ENCODE data around the gene FZD7. TPM values are rescaled to one million over a fixed set of nuclear protein-coding genes. Genes with fewer than 3 reads are reported as not detected.

Gene FZD7
- total and polyA plus RNA-seq, 9 of the 15 experiments (the other 6 are each of a cell fraction or from before 2014, with no cell fraction given): 0.11 to 2.4 (median 0.69) TPM

DNA sequence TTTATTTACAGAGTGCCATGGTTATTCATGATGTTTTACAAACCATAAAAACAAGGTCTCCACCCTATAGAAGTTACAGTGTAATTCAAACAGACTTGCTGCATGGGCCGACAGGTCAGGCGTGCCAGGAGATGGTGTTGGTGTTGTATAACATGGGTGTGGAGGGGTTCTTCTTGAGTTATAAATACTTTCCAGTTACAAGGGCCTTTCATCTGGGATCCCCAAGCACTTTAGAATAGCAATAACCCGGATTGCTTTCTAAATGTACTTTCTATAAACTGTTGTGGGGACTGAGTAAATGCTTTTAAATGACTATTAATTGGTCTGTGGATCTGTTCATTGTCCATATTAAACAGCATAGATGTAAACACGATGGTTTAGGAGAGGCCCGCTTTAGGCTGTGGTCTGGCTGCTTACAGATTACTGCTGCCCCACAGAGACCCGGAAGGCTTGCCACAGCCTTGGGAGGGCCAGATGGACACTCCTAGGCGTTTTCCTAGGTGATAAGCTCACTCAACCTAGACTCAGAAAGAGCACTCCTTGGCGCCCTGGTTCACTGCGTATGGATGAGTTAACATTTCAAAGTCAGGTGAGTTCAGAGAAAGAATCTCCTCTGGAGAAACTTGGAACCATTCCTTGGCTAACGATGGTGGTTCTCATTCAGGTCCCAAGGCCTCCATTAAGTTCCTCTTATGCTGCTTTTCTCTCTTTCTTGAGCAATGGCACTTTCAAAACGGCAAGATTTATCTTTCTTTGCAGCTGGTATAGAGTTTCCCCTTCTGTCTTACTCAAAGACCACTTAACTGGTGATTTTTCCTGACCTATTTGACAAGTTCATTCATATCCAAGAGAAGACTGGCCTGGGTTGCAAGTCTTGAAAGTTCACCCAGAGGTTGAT is 35.8 kb downstream of the FZD7 start (continued):
- TF ChIP-seq, protein P1, sequence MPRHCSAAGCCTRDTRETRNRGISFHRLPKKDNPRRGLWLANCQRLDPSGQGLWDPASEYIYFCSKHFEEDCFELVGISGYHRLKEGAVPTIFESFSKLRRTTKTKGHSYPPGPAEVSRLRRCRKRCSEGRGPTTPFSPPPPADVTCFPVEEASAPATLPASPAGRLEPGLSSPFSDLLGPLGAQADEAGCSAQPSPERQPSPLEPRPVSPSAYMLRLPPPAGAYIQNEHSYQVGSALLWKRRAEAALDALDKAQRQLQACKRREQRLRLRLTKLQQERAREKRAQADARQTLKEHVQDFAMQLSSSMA (CRISPR knock-in tag; IDR thresholded peaks at IDR 0.05): no peak
- no peak for TF ChIP-seq ZFP36 (IDR thresholded peaks at IDR 0.05; ENCODE audit: low read depth, low read length, partially characterized antibody)
- TF ChIP-seq MBD2 (IDR thresholded peaks at IDR 0.05; ENCODE audit: borderline replicate concordance, low read depth): no peak
- TF ChIP-seq PURB (CRISPR knock-in tag; IDR thresholded peaks at IDR 0.05; ENCODE audit: low read depth): no peak
- no peak for TF ChIP-seq ZKSCAN8 (CRISPR knock-in tag; IDR thresholded peaks at IDR 0.05)
- TF ChIP-seq ZNF766 (CRISPR knock-in tag; conservative IDR thresholded peaks at IDR 0.05): no peak
- peak in 1 of 2 experiments; percentile 48; a peak in 1 of 4 replicates for TF ChIP-seq RCOR1 (IDR thresholded peaks at IDR 0.05; ENCODE audit: borderline replicate concordance in 1 of 2, low read depth in 2 of 2, low read length in 2 of 2)
- TF ChIP-seq SRSF1 (IDR thresholded peaks at IDR 0.05; ENCODE audit: low read depth, low read length): no peak
- TF ChIP-seq NCOR1 (IDR thresholded peaks at IDR 0.05): peak; percentile 66

DNA sequence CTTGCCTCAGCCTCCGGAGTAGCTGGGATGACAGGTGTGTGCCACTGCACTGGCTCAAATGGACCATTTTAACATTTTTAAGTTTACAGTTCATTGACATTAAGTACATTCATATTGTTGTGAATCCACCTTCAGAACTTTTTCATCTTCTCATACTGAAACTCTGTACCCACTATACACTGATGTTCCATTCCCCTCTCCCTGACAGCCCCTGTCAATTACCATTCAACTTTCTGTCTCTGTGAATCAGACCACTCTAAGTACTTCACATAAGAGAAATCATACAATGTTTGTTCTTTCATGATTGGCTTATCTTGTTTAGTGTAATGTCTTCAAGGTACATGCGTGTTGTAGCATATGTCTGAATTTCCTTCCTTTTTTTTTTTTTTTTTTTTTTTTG is 37.5 kb downstream of the FZD7 start:
- no peak for DNase-seq (ENCODE audit: extremely low read depth in 1 of 4, low spot score in 3 of 4)
- no peak overlapping the region for H3K9ac ChIP-seq (ENCODE audit: insufficient read depth in 1 of 2, low read depth in 2 of 2, low read length in 2 of 2)
- intact Hi-C loops (cut with micrococcal nuclease) (no loop called here), in situ Hi-C loops (cut with MboI) (no loop called here)
- POLR2A ChIA-PET: no interaction called here
- no peaks in the 10 kb centered on the region for H3K36me3 ChIP-seq (ENCODE audit: control insufficient read depth, insufficient read depth, low read length)
- no peaks in the 10 kb centered on the region; a peak in 1 of 5 replicates for H3K27me3 ChIP-seq (ENCODE audit: control insufficient read depth in 2 of 2, insufficient read depth in 2 of 2, low read length in 2 of 2)
- H3K79me2 ChIP-seq (ENCODE audit: control insufficient read depth, insufficient read depth, low read length): no peaks in the 10 kb centered on the region
- no peaks in the 10 kb centered on the region for H3K9me1 ChIP-seq (ENCODE audit: control insufficient read depth, insufficient read depth, low read length)
- H2AFZ ChIP-seq (ENCODE audit: low read depth, low read length): no peak overlapping the region
- no peak for ATAC-seq
- no peak overlapping the region for H3K4me2 ChIP-seq (ENCODE audit: insufficient read depth, low read length)
- BruUV-seq (replicated peaks): no TSS peak
- no peak for FAIRE-seq
- H3K9me3 ChIP-seq (replicated peaks; ENCODE audit: control insufficient read depth, insufficient read depth, low read depth, low read length): no peaks in the 10 kb centered on the region
- no peaks in the 10 kb centered on the region for H4K20me1 ChIP-seq (replicated peaks; ENCODE audit: control insufficient read depth, insufficient read depth, low read length)
- H3K27ac ChIP-seq (ENCODE audit: extremely low read depth, low read depth, low read length): no peak overlapping the region
- peaks cover 0 to 19% of the 10 kb centered on the region in 2 experiments; a peak in 3 of 5 replicates for H3K4me1 ChIP-seq (replicated peaks in 1 of 2; ENCODE audit: control insufficient read depth in 2 of 2, insufficient read depth in 2 of 2, low read length in 2 of 2)
- CTCF ChIA-PET (ENCODE audit: low intra/inter-chr PET ratio): no interaction called here
- WGBS (ENCODE audit: insufficient coverage, low coverage, missing lambda C conversion rate): 64% methylated on average over 1 of the region's 2 CpGs
- H3K4me3 ChIP-seq: no peak overlapping the region
- TF ChIP-seq TARDBP (IDR thresholded peaks at IDR 0.05) (no peak), GABPB2 (CRISPR knock-in tag; conservative IDR thresholded peaks at IDR 0.05) (no peak), ZNF143 (CRISPR knock-in tag; IDR thresholded peaks at IDR 0.05) (no peak), TEAD4 (IDR thresholded peaks at IDR 0.05; ENCODE audit: low read length) (no peak), TEAD4 (CRISPR knock-in tag; IDR thresholded peaks at IDR 0.05; ENCODE audit: borderline replicate concordance) (no peak), EGR1 (conservative IDR thresholded peaks at IDR 0.05) (no peak), IFI16 (CRISPR knock-in tag; IDR thresholded peaks at IDR 0.05) (no peak), ZFP30 (CRISPR knock-in tag; IDR thresholded peaks at IDR 0.05; ENCODE audit: borderline replicate concordance) (no peak)
- TF ChIP-seq, protein P2, sequence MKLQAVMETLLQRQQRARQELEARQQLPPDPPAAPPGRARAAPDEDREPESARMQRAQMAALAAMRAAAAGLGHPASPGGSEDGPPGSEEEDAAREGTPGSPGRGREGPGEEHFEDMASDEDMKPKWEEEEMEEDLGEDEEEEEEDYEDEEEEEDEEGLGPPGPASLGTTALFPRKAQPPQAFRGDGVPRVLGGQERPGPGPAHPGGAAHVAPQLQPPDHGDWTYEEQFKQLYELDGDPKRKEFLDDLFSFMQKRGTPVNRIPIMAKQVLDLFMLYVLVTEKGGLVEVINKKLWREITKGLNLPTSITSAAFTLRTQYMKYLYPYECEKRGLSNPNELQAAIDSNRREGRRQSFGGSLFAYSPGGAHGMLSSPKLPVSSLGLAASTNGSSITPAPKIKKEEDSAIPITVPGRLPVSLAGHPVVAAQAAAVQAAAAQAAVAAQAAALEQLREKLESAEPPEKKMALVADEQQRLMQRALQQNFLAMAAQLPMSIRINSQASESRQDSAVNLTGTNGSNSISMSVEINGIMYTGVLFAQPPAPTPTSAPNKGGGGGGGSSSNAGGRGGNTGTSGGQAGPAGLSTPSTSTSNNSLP (IDR thresholded peaks at IDR 0.05; ENCODE audit: borderline replicate concordance, low read depth, low read length): no peak
- TF ChIP-seq, protein P3, sequence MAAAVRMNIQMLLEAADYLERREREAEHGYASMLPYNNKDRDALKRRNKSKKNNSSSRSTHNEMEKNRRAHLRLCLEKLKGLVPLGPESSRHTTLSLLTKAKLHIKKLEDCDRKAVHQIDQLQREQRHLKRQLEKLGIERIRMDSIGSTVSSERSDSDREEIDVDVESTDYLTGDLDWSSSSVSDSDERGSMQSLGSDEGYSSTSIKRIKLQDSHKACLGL (CRISPR knock-in tag; IDR thresholded peaks at IDR 0.05; ENCODE audit: borderline replicate concordance, poor library complexity, severe bottlenecking): no peak

Measured in K562 (cell line).